GM10248 (cell line): Measurements from ENCODE around the gene SLC39A10.
A peak's percentile ranks its signal among the peaks of the same experiment; 100 is the strongest.
"Not testable (repeated sequence)": the region's sequence is repeated elsewhere in the genome, so short reads cannot be mapped to it uniquely, and the experiment has no call there.

ENCODE experiments used
- CTCF ChIA-PET: fragments of 300-600 bp; sonication (Branson Sonifier 250); formaldehyde crosslinking; extraction: SDS; loops from one replicate; lab custom pipeline; 2021; ENCODE audit warnings: antibody characterized with exemption; lab: Yijun Ruan, JAX
- POLR2A ChIA-PET: fragments of 350-650 bp; sonication (Branson Sonifier 250); formaldehyde crosslinking; extraction: SDS; loops from one replicate; lab custom pipeline; 2020; ENCODE audit warnings: antibody characterized with exemption; lab: Yijun Ruan, JAX
- DNase-seq: peaks from one replicate; pipeline ENCODE4 v3.0.0; 2012; ENCODE audit errors: extremely low spot score
- CTCF ChIP-seq: IDR thresholded peaks from 2 replicates; pipeline ENCODE4 v1.5.1; 2012; ENCODE audit warnings: mild to moderate bottlenecking, low read depth; ENCODE audit errors: extremely low read depth, missing control alignments, control extremely low read depth

Gene SLC39A10

GRCh38 chr2:195642027-195642678 lies 14.9 kb upstream of the SLC39A10 start:
- no peak for DNase-seq
- no peak for TF ChIP-seq CTCF
- ChIA-PET CTCF (interaction anchor here (1.2 to 5.2 kb wide), 3 partner anchors 13 to 30 kb away, joined by 4 to 21 read pairs (median 4); no protein-coding TSS in a partner anchor), POLR2A (no interaction called here)

GRCh38 chr2:195642679-195643068 lies 14.4 kb upstream of the SLC39A10 start:
- TF ChIP-seq CTCF, result no peak
- no peak for DNase-seq
- CTCF ChIA-PET, result interaction anchor here (1.2 to 5.2 kb wide), 3 partner anchors 14 to 30 kb away, joined by 4 to 21 read pairs (median 4); no protein-coding TSS in a partner anchor
- POLR2A ChIA-PET, result no interaction called here

GRCh38 chr2:195644708-195645107 lies 12.3 kb upstream of the SLC39A10 start:
- not testable (repeated sequence) for DNase-seq

GRCh38 chr2:195645413-195645812 lies 11.6 kb upstream of the SLC39A10 start:
- TF ChIP-seq CTCF, result no peak
- ChIA-PET POLR2A (no interaction called here), CTCF (interaction anchor here (0.7 to 5.2 kb wide), 3 partner anchors 13 to 101 kb away, joined by 3 to 21 read pairs (median 3); no protein-coding TSS in a partner anchor)
- DNase-seq, result no peak

More at GRCh38 chr2:195644708-195645107, 12.3 kb upstream of the SLC39A10 start:
- POLR2A ChIA-PET, result not testable (repeated sequence)
- CTCF ChIA-PET, result interaction anchor here (1.3 to 5.2 kb wide), 2 partner anchors 16 to 100 kb away, joined by 3 to 21 read pairs; no protein-coding TSS in a partner anchor

GRCh38 chr2:195646424-195646823 lies 10.6 kb upstream of the SLC39A10 start:
- DNase-seq, result no peak
- POLR2A ChIA-PET, result no interaction called here
- TF ChIP-seq CTCF, result no peak
- CTCF ChIA-PET, result interaction anchor here (1.0 to 5.2 kb wide), 3 partner anchors 14 to 142 kb away, joined by 3 to 21 read pairs (median 3); no protein-coding TSS in a partner anchor

GRCh38 chr2:195647302-195647701 lies 9.7 kb upstream of the SLC39A10 start:
- DNase-seq, result peak; percentile 24
- TF ChIP-seq CTCF, result no peak
- POLR2A ChIA-PET, result no interaction called here
- CTCF ChIA-PET, result interaction anchor here (1.1 kb wide), 1 partner anchor 13 kb away, joined by 3 read pairs; no protein-coding TSS in a partner anchor

- POLR2A ChIA-PET, DNase-seq: not testable (repeated sequence)
- CTCF ChIA-PET, result interaction anchor here (1.0 to 1.1 kb wide), 3 partner anchors 9 to 14 kb away, joined by 3 read pairs; partner anchors contain the start of gene SLC39A10
Measured at GRCh38 chr2:195648370-195648769, 8.7 kb upstream of the SLC39A10 start.
